PC-9 (cell line): ENCODE data around the gene ACSM6.

ENCODE experiments used
- EZH2 ChIP-seq: fragments of 200-600 bp; sonication (generic); IDR thresholded peaks from 2 replicates; pipeline ENCODE4 v1.8.0; 2017; ENCODE audit warnings: antibody characterized with exemption, low read depth
- TF ChIP-seq, protein P1 (sequence below): fragments of 200-600 bp; sonication (generic); conservative IDR thresholded peaks from 2 replicates; pipeline ENCODE4 v1.6.1; 2017; ENCODE audit warnings: mixed run types, antibody characterized with exemption, mild to moderate bottlenecking, moderate library complexity

DNA sequence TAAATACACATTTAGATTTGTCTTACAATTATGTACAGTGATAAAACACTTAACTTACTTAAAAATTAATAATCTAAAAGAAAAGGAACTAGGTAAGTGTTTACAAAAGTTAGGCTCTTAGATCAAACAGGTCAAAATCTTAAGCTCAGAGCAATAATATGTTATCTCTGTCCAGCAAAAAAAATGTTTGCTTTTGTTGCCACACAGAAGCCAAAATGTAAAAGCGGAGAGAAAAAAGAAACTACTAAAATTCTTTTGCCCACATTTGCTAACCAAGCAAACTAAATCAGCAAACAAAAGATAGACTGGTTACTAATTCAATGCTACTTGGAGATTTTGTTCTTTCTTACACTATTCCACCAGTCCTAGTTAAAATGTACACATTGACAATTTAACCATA, 15.2 kb upstream of the ACSM6 start:
- TF ChIP-seq, protein P1, sequence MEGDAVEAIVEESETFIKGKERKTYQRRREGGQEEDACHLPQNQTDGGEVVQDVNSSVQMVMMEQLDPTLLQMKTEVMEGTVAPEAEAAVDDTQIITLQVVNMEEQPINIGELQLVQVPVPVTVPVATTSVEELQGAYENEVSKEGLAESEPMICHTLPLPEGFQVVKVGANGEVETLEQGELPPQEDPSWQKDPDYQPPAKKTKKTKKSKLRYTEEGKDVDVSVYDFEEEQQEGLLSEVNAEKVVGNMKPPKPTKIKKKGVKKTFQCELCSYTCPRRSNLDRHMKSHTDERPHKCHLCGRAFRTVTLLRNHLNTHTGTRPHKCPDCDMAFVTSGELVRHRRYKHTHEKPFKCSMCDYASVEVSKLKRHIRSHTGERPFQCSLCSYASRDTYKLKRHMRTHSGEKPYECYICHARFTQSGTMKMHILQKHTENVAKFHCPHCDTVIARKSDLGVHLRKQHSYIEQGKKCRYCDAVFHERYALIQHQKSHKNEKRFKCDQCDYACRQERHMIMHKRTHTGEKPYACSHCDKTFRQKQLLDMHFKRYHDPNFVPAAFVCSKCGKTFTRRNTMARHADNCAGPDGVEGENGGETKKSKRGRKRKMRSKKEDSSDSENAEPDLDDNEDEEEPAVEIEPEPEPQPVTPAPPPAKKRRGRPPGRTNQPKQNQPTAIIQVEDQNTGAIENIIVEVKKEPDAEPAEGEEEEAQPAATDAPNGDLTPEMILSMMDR = no peak
- TF ChIP-seq EZH2 = no peak
